HCT116 (cell line): ENCODE measurements around the gene PCP2. TPM values are rescaled to one million over a fixed set of nuclear protein-coding genes. Genes with fewer than 3 reads are reported as not detected.

Source experiments
- ATAC-seq: fragments of 200-7000 bp; cut with Tn5 transposase; 2 replicates; pipeline ENCODE4 v1.9.1; 2020; ENCODE audit warnings: mild to moderate bottlenecking, moderate library complexity
- BruUV-seq: library from RNA; stranded (reverse); fragments of 400-500 nt; replicated peaks from 2 replicates; lab custom pipeline; 2021; lab: Mats Ljungman, UMichigan
- CTCF ChIA-PET: fragments of 300-600 bp; sonication (Branson Sonifier 250); formaldehyde crosslinking; loops from one replicate; lab custom pipeline; 2021; ENCODE audit warnings: antibody characterized with exemption; lab: Charles Lee
- POLR2A ChIA-PET: fragments of 300-600, 350-600 bp; sonication (Branson Sonifier 250); formaldehyde crosslinking; loops from one replicate; lab custom pipeline; 2021; ENCODE audit warnings: antibody characterized with exemption; lab: Charles Lee
- RAD21 ChIA-PET, 2 experiments: fragments of 300-600 bp; sonication (Branson Sonifier 250); formaldehyde crosslinking; loops; one replicate each; lab custom pipeline; 2023; ENCODE audit warnings: low total read pairs in 2 of 2; ENCODE audit not compliant: uncharacterized antibody in 2 of 2, unreplicated experiment in 2 of 2, low non-redundant PET in 1 of 2; lab: Charles Lee
- DNase-seq: peaks from one replicate; pipeline ENCODE4 v3.0.0-alpha.2; 2010; ENCODE audit warnings: low read depth, low spot score
- H2AFZ ChIP-seq: fragments of 200-600 bp; shearing (Covaris generic), sonication (generic); 2 replicates; pipeline ENCODE4 v1.6.1; 2017; ENCODE audit warnings: low read depth, mixed run types, mixed read lengths, antibody characterized with exemption, low read length; ENCODE audit not compliant: poor library complexity, severe bottlenecking
- H3K27ac ChIP-seq: 2 replicates; pipeline ENCODE4 v1.5.1; 2012; ENCODE audit warnings: low read depth, low read length
- H3K27me3 ChIP-seq: fragments of 200-600 bp; sonication (generic); 2 replicates; pipeline ENCODE4 v1.6.1; 2016; ENCODE audit warnings: mixed run types, low read length, mixed read lengths; ENCODE audit not compliant: insufficient read depth
- H3K36me3 ChIP-seq, 2 experiments: fragments of 200-500 bp in 1 of 2; fragments of 200-600 bp in 1 of 2; sonication (Bioruptor generic) in 1 of 2; sonication (generic) in 1 of 2; 2 replicates each; pipeline versions ENCODE4 v1.5.1 to v1.6.1; 2014 to 2016; ENCODE audit warnings: low read length in 2 of 2, inconsistent platforms in 1 of 2, mixed read lengths in 1 of 2, mixed run types in 1 of 2; ENCODE audit not compliant: insufficient read depth in 2 of 2, control insufficient read depth in 1 of 2
- H3K4me1 ChIP-seq, 2 experiments: fragments of 200-600 bp in 1 of 2; sonication (generic) in 1 of 2; 2 replicates each; pipeline versions ENCODE4 v1.5.1 to v1.6.1; 2012 to 2017; ENCODE audit warnings: low read length in 2 of 2, inconsistent platforms in 1 of 2, mild to moderate bottlenecking in 1 of 2, mixed read lengths in 1 of 2, mixed run types in 1 of 2, moderate library complexity in 1 of 2; ENCODE audit not compliant: insufficient read depth in 2 of 2, control insufficient read depth in 1 of 2
- H3K4me2 ChIP-seq: fragments of 200-600 bp; sonication (generic); 2 replicates; pipeline ENCODE4 v1.6.1; 2017; ENCODE audit warnings: mixed run types, low read length, mixed read lengths
- H3K4me3 ChIP-seq, 2 experiments: fragments of 200-600 bp in 1 of 2; sonication (generic) in 1 of 2; replicated peaks in 1 of 2; 2 replicates each; pipeline ENCODE4 v1.5.1; 2011 to 2016; ENCODE audit warnings: low read length in 2 of 2, control low read depth in 1 of 2, low read depth in 1 of 2, mild to moderate bottlenecking in 1 of 2, mixed read lengths in 1 of 2, mixed run types in 1 of 2
- H3K79me2 ChIP-seq: fragments of 200-600 bp; sonication (generic); 2 replicates; pipeline ENCODE4 v1.6.1; 2017; ENCODE audit warnings: mild to moderate bottlenecking, mixed run types, low read length, moderate library complexity, mixed read lengths; ENCODE audit not compliant: insufficient read depth
- H3K9ac ChIP-seq: fragments of 200-600 bp; sonication (generic); 2 replicates; pipeline ENCODE4 v1.6.1; 2016; ENCODE audit warnings: low read length, mixed read lengths
- H3K9me2 ChIP-seq: fragments of 200-600 bp; sonication (generic), shearing (Covaris generic); 2 replicates; pipeline ENCODE4 v1.6.1; 2017; ENCODE audit warnings: mixed run types, mild to moderate bottlenecking, moderate library complexity; ENCODE audit not compliant: insufficient read depth
- H3K9me3 ChIP-seq, 2 experiments: fragments of 200-500 bp in 1 of 2; fragments of 200-600 bp in 1 of 2; sonication (Bioruptor generic) in 1 of 2; sonication (generic) in 1 of 2; 2 replicates each; pipeline ENCODE4 v1.6.1; 2014 to 2017; ENCODE audit warnings: low read length in 2 of 2, mixed read lengths in 2 of 2, inconsistent platforms in 1 of 2, low read depth in 1 of 2, mild to moderate bottlenecking in 1 of 2, mixed run types in 1 of 2, moderate library complexity in 1 of 2; ENCODE audit not compliant: control insufficient read depth in 1 of 2, insufficient read depth in 1 of 2
- H4K20me1 ChIP-seq: fragments of 200-600 bp; sonication (generic), shearing (Covaris generic); 2 replicates; pipeline ENCODE4 v1.6.1; 2017; ENCODE audit warnings: mixed run types, mild to moderate bottlenecking, moderate library complexity; ENCODE audit not compliant: insufficient read depth
- CBX3 ChIP-seq: IDR thresholded peaks from 2 replicates; pipeline ENCODE4 v1.6.1; 2012; ENCODE audit warnings: low read depth
- EZH2phosphoT487 ChIP-seq: fragments of 200-600 bp; IDR thresholded peaks from 2 replicates; pipeline ENCODE4 v1.6.1; 2018; ENCODE audit warnings: antibody characterized with exemption, borderline replicate concordance
- FOSL1 ChIP-seq: IDR thresholded peaks from 2 replicates; pipeline ENCODE4 v1.6.1; 2012; ENCODE audit warnings: low read depth
- JUND ChIP-seq: IDR thresholded peaks from 2 replicates; pipeline ENCODE4 v1.6.1; 2012
- POLR2A ChIP-seq: IDR thresholded peaks from 2 replicates; pipeline ENCODE4 v1.7.0; 2011; ENCODE audit warnings: borderline replicate concordance; ENCODE audit not compliant: insufficient read depth, insufficient read length; ENCODE audit errors: extremely low read depth
- RAD21 ChIP-seq: IDR thresholded peaks from 2 replicates; pipeline ENCODE4 v1.6.1; 2012; ENCODE audit warnings: low read depth, mild to moderate bottlenecking
- SIN3A ChIP-seq: IDR thresholded peaks from 2 replicates; pipeline ENCODE4 v1.6.1; 2012; ENCODE audit warnings: low read depth
- SP1 ChIP-seq: IDR thresholded peaks from 2 replicates; pipeline ENCODE4 v1.6.1; 2012; ENCODE audit warnings: low read depth
- YY1 ChIP-seq: IDR thresholded peaks from 2 replicates; pipeline ENCODE4 v1.6.1; 2011; ENCODE audit warnings: low read length, low read depth, moderate library complexity, mild to moderate bottlenecking; ENCODE audit not compliant: insufficient replicate concordance; ENCODE audit errors: extremely low read depth
- ZNF274 ChIP-seq: fragments of 200-500 bp; sonication (Bioruptor generic); IDR thresholded peaks from 2 replicates; pipeline ENCODE4 v1.6.1; 2014; ENCODE audit warnings: mild to moderate bottlenecking, low read depth, low read length, inconsistent platforms
- intact Hi-C: fragments of 100-400 bp; cut with micrococcal nuclease; formaldehyde crosslinking; loops from 2 replicates; pipeline ENCODE4 v1.10.0; 2022
- total RNA-seq: library from RNA; stranded (reverse); gene quantifications from one replicate; pipeline ENCODE4 v1.2.1, GENCODE V29; 2021; ENCODE audit not compliant: unreplicated experiment
- TF ChIP-seq, protein P1 (sequence below): IDR thresholded peaks from 2 replicates; pipeline ENCODE4 v1.6.1; 2012
- TF ChIP-seq, protein P2 (sequence below): IDR thresholded peaks from 2 replicates; pipeline ENCODE4 v1.6.1; 2011; ENCODE audit warnings: mild to moderate bottlenecking, low read length, moderate library complexity; ENCODE audit not compliant: insufficient replicate concordance; ENCODE audit errors: extremely low read depth
- TF ChIP-seq, protein P3 (sequence below): IDR thresholded peaks from 2 replicates; pipeline ENCODE4 v1.6.1; 2012

PCP2 gene
- total RNA-seq, 1 experiment from 2014 or later, result 0.32 TPM

DNA sequence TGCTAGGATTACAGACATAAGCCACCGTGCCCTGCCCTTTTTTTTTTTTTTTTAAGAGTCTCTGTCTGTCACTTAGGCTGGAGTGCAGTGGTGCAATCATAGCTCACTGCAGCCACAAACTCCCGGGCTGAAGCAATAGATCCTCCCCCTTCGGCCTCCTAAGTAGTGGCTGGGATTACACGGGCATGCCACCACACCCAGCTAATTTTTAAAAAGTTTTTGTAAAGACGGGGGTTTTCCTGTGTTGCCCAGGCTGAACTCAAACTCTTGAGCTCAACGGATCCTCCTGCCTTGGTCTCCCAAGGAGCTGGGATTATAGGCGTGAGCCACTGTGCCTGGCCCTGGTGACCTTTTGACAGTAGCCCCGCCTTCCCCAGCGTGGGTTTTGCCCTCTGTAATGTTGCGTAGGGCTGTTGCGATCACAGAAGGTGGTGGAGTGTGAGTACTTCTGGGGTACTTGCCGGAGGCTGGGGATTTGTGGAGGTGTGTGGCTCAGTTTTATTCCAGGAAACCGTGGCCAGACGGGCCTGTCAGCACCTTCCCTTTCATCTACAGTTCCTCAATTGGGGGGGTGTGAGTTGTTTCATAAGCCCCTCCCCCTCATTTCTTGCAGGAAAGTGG, 23.7 kb upstream of the PCP2 start (continued):
- TF ChIP-seq, protein P1, sequence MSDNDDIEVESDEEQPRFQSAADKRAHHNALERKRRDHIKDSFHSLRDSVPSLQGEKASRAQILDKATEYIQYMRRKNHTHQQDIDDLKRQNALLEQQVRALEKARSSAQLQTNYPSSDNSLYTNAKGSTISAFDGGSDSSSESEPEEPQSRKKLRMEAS, result no peak

DNA sequence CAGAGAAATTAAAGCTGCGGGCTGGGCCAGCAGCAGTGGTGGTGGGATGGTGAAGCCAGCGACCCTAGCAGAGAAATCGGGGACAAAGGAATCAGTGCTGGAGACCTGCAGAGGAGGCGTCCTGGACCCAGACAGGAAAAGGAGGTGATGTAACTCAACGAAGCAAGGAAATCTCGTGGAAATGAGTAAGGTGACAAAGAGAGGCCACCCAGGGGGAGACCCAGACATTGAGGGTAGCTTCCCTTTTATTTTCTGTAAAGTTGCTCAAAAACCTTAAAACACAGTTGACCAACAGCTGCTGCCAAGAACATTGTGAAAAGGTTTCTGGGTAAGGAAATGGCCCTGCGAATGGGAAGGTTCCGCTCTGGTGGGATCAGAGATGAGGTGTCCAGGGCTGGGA, 22.1 kb upstream of the PCP2 start:
- TF ChIP-seq, protein P2, sequence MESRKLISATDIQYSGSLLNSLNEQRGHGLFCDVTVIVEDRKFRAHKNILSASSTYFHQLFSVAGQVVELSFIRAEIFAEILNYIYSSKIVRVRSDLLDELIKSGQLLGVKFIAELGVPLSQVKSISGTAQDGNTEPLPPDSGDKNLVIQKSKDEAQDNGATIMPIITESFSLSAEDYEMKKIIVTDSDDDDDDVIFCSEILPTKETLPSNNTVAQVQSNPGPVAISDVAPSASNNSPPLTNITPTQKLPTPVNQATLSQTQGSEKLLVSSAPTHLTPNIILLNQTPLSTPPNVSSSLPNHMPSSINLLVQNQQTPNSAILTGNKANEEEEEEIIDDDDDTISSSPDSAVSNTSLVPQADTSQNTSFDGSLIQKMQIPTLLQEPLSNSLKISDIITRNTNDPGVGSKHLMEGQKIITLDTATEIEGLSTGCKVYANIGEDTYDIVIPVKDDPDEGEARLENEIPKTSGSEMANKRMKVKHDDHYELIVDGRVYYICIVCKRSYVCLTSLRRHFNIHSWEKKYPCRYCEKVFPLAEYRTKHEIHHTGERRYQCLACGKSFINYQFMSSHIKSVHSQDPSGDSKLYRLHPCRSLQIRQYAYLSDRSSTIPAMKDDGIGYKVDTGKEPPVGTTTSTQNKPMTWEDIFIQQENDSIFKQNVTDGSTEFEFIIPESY, result no peak
- TF ChIP-seq SP1 (no peak), POLR2A (no peak), YY1 (no peak), FOSL1 (no peak), SIN3A (no peak), ZNF274 (no peak), RAD21 (no peak), JUND (no peak), EZH2phosphoT487 (no peak), CBX3 (no peak)
- TF ChIP-seq, protein P3, sequence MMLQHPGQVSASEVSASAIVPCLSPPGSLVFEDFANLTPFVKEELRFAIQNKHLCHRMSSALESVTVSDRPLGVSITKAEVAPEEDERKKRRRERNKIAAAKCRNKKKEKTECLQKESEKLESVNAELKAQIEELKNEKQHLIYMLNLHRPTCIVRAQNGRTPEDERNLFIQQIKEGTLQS, result no peak
- Histone ChIP-seq H3K4me3 (no peak overlapping the region), H3K4me1 (peaks cover 3 to 12% of the 10 kb centered on the region in 2 experiments), H3K27ac (no peak overlapping the region), H3K36me3 (no peaks in the 10 kb centered on the region), H3K79me2 (no peaks in the 10 kb centered on the region), H3K27me3 (no peaks in the 10 kb centered on the region), H2AFZ (no peak overlapping the region), H4K20me1 (no peaks in the 10 kb centered on the region), H3K9ac (no peak overlapping the region), H3K4me2 (no peak overlapping the region), H3K9me3 (no peaks in the 10 kb centered on the region), H3K9me2 (no peaks in the 10 kb centered on the region)
- POLR2A ChIA-PET, result no interaction called here
- CTCF ChIA-PET, result interaction anchor here (1.0 kb wide), 1 partner anchor 25 kb away, joined by 4 read pairs; the partner anchor contains the start of gene TRAPPC5
- no peak for DNase-seq
- intact Hi-C loops, result no loop called here
- ATAC-seq, result no peak
- RAD21 ChIA-PET, result no interaction called here
- no TSS peak for BruUV-seq
